Measurements from ENCODE around the gene IGF1. TPM values are rescaled to one million over a fixed set of nuclear protein-coding genes. Genes with fewer than 3 reads are reported as not detected.
A peak's percentile ranks its signal among the peaks of the same experiment; 100 is the strongest.

Gene IGF1
- total RNA-seq, 1 donor from 2014 or later: 1.4 TPM

DNA sequence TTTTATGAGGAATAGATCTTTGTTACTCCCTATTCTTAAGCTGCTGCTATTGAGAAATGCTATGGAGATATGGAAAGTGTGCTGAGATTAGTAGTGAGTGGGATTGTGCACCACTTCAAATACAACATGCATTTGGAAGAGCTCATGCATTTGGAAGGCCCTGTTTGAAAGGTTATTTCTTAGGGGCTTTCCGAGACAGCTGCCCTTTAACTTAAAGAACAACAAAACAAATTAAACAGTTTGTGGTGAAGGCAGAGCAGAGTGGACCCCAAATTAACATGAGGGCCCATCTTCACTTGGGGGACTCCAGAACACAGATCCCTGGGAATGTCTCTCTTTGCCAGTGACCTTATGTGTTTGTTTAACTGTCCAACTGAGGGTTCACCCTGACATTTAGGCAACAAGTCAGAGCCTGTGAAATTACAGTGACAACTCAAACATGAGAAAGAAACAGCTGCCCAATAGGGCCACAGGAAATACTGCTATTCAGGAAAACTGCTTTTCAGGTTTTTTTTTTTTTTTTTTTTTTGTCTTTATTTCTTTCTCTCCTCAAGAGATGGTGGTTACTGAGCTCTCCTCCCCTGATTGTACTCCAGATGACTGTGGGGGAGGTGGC, 41.4 kb upstream of the IGF1 start:
- no peaks in the 10 kb centered on the region for H3K4me1 Mint-ChIP-seq (ENCODE audit: low read depth)
- no peak overlapping the region for H3K27ac Mint-ChIP-seq (ENCODE audit: unreplicated experiment)
- H3K36me3 Mint-ChIP-seq (ENCODE audit: low read depth): no peaks in the 10 kb centered on the region
- TF ChIP-seq, protein P1, sequence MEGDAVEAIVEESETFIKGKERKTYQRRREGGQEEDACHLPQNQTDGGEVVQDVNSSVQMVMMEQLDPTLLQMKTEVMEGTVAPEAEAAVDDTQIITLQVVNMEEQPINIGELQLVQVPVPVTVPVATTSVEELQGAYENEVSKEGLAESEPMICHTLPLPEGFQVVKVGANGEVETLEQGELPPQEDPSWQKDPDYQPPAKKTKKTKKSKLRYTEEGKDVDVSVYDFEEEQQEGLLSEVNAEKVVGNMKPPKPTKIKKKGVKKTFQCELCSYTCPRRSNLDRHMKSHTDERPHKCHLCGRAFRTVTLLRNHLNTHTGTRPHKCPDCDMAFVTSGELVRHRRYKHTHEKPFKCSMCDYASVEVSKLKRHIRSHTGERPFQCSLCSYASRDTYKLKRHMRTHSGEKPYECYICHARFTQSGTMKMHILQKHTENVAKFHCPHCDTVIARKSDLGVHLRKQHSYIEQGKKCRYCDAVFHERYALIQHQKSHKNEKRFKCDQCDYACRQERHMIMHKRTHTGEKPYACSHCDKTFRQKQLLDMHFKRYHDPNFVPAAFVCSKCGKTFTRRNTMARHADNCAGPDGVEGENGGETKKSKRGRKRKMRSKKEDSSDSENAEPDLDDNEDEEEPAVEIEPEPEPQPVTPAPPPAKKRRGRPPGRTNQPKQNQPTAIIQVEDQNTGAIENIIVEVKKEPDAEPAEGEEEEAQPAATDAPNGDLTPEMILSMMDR (IDR thresholded peaks at IDR 0.05): no peak
- H3K9me3 Mint-ChIP-seq (ENCODE audit: low read depth): no peaks in the 10 kb centered on the region
- no peaks in the 10 kb centered on the region for H3K27me3 Mint-ChIP-seq (ENCODE audit: low read depth)
- DNase-seq (ENCODE audit: low spot score): no peak
- no peak overlapping the region for H3K4me3 Mint-ChIP-seq (ENCODE audit: unreplicated experiment)

DNA sequence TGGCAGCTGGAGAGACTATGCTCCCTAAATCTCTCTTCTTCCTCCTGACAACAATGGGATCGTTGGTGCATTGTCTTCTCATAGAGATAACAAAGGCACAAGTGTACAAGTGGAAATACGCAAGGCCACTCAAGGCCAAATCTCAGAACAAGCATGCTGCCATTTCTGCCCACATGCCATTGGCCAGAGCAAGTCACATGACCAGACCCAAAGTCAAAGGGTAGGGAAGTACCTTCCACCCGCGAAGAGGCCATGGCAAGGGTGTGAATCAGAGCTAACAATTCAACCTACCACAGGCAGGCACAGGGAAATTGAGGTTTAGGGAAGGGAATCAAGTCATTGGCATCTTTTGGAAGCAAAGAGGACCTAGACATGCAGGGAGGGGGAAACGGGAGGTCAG, 38.5 kb upstream of the IGF1 start:
- H3K27ac Mint-ChIP-seq (ENCODE audit: unreplicated experiment): no peak overlapping the region
- H3K27me3 Mint-ChIP-seq (ENCODE audit: low read depth): no peaks in the 10 kb centered on the region
- TF ChIP-seq, protein P1 (IDR thresholded peaks at IDR 0.05): no peak
- no peaks in the 10 kb centered on the region for H3K4me1 Mint-ChIP-seq (ENCODE audit: low read depth)
- peaks cover 3% of the 10 kb centered on the region for H3K9me3 Mint-ChIP-seq (ENCODE audit: low read depth)
- DNase-seq (ENCODE audit: low spot score): no peak
- no peaks in the 10 kb centered on the region for H3K36me3 Mint-ChIP-seq (ENCODE audit: low read depth)
- H3K4me3 Mint-ChIP-seq (ENCODE audit: unreplicated experiment): no peak overlapping the region

DNA sequence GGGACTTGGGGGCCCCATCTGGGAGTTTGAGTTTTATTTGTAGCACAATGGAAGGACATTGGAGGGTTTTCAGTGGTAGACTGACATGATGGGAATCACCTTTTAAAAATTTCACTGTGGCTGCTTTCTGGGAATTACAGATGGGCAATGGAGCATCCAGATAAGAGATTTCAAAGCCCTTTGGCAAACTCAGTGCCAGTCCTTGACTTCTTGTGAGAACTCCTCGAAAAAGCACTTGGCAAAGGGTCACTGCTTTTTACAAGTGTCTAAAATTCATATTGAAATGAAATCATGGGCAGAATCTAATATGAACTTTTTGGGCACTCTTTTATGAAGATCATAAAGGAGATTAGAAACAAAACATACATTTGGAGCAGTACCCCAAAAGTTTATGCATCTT, 34.3 kb upstream of the IGF1 start:
- Mint-ChIP-seq H3K36me3 (ENCODE audit: low read depth) (no peaks in the 10 kb centered on the region), H3K27ac (ENCODE audit: unreplicated experiment) (no peak overlapping the region), H3K27me3 (ENCODE audit: low read depth) (peaks cover 2% of the 10 kb centered on the region), H3K4me1 (ENCODE audit: low read depth) (no peaks in the 10 kb centered on the region), H3K9me3 (ENCODE audit: low read depth) (peaks cover 3% of the 10 kb centered on the region), H3K4me3 (ENCODE audit: unreplicated experiment) (no peak overlapping the region)
- DNase-seq (ENCODE audit: low spot score): no peak
- TF ChIP-seq, protein P1 (IDR thresholded peaks at IDR 0.05): no peak

DNA sequence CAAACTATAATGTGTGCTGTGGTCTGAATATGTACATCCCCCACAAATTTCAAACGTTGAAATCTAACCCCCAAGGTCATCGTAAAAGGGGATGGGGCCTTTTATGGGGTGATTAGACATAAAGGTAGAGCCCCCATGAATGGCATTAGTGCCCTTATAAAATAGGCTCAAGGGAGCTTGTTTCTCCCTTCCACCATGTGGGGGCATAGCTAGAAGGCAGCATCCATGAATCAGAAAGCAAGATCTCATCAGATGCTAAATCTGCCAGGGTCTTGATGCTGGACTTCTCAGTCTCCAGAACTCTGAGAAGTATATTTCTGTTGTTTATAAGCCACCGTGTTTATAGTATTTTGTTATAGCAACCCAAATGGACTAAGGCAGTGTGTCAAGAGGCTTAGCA, 33.4 kb upstream of the IGF1 start:
- no peaks in the 10 kb centered on the region for H3K36me3 Mint-ChIP-seq (ENCODE audit: low read depth)
- TF ChIP-seq, protein P1 (IDR thresholded peaks at IDR 0.05): peak; percentile 32
- peaks cover 3% of the 10 kb centered on the region for H3K9me3 Mint-ChIP-seq (ENCODE audit: low read depth)
- H3K27me3 Mint-ChIP-seq (ENCODE audit: low read depth): peaks cover 2% of the 10 kb centered on the region
- no peaks in the 10 kb centered on the region for H3K4me1 Mint-ChIP-seq (ENCODE audit: low read depth)
- no peak overlapping the region for H3K27ac Mint-ChIP-seq (ENCODE audit: unreplicated experiment)
- H3K4me3 Mint-ChIP-seq (ENCODE audit: unreplicated experiment): no peak overlapping the region
- DNase-seq (ENCODE audit: low spot score): no peak

DNA sequence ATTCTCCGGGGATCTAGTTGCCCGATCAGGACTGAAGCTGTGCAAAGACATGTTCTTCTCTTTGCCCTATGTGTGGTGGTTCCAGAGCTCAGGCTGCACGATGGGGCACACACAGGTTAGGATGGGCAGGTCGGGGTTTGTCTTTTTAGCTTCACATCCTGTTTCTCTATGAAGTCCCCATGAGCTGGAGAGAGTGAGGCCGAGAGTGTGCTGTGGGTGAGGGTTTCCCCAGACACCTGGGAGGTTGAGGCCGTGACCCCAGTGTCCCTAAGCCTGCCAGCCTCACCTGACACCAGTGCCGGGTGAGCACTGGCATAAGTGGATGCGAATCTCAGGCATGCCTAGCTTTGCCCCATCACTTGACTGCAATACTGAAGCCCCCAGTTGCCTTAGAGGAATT, 32.9 kb upstream of the IGF1 start:
- TF ChIP-seq, protein P1 (IDR thresholded peaks at IDR 0.05): no peak
- Mint-ChIP-seq H3K4me1 (ENCODE audit: low read depth) (no peaks in the 10 kb centered on the region), H3K27ac (ENCODE audit: unreplicated experiment) (no peak overlapping the region)

More for the DNA sequence above, 32.9 kb upstream of the IGF1 start:
- no peaks in the 10 kb centered on the region for H3K36me3 Mint-ChIP-seq (ENCODE audit: low read depth)
- no peak for DNase-seq (ENCODE audit: low spot score)
- H3K9me3 Mint-ChIP-seq (ENCODE audit: low read depth): peaks cover 3% of the 10 kb centered on the region
- no peak overlapping the region for H3K4me3 Mint-ChIP-seq (ENCODE audit: unreplicated experiment)
- H3K27me3 Mint-ChIP-seq (ENCODE audit: low read depth): peaks cover 2% of the 10 kb centered on the region

Data from chondrocyte (in vitro differentiated cells).